Measurements from ENCODE around the gene MYO5B.

The MYO5B gene

GRCh38 chr18:49853436-49853835 is 341.5 kb downstream of the MYO5B start:
- Histone ChIP-seq H3K4me3 (no peak overlapping the region), H3K27ac (no peak overlapping the region)

- H3K4me3 ChIP-seq: no peak overlapping the region
- no peak overlapping the region for H3K27ac ChIP-seq
Measured at GRCh38 chr18:49853011-49853410, 341.9 kb downstream of the MYO5B start.

GRCh38 chr18:49851624-49852023 is 343.3 kb downstream of the MYO5B start:
- Histone ChIP-seq H3K4me3 (no peak overlapping the region), H3K27ac (no peak overlapping the region)

DNA sequence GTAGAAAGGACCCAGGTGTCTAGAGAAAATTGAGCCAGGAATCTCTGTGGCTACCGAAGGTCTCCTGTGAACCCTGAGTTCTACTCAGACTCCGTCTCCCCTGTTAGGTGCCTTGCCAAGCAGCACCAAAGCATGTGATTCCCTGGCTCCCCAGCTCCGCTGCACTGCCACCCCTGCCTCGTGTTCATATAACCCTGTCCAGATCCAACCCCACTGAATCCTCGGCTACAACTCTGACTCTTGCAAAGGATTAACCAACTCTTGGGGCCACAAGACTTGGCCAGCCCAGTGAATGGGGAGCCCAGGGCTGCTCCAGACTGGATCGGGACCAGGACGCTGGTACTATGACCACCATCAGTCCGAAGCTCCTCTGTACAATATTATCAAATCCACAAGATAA is 344.3 kb downstream of the MYO5B start:
- H3K27ac ChIP-seq: no peak overlapping the region
- H3K4me3 ChIP-seq: no peak overlapping the region

DNA sequence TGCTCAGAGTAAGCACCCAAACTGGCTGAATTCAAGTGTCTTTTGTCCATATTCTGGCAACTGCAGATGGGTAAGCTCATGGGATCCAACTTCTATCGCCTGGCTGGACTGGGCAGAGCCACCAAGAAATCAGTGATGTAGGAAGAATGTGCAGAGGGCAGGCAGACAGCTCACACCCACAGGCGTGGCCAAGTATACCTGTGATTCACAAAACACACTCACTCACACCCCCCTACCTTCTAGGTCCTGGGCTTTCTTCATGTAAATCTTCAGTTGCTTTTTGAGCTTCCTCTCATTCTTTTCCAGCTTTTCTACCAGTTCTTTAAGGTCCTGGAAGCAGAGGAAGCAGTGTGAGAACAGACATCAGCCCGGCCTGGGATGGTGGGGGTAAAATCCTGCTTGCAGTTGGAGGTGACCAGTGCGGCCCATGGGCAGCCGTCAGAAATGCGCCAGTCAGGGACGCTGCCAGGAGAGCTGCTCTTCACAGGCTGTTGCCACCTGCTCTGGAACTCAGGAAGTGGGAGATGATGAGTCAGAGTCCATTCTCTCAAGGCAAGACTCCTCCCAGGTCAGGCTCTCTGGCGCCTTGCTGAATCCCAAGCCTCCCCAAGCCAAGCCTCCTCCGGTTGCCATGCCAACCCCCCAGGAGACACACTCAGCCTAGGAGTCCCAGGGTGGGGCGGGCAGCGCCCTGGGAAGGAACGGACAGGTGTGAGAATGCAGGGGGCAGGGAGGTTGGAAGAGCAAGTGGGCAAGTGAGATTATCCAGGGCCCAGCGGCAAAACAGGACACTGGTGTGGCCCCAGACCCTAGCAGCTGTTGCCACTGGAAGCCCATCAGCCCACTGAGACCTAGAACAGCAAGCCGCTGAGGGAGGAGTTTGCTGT is 345.4 kb downstream of the MYO5B start:
- H3K4me3 ChIP-seq: no peak overlapping the region
- peak overlapping the region in 1 of 21 experiments; percentile 32 for H3K27ac ChIP-seq

DNA sequence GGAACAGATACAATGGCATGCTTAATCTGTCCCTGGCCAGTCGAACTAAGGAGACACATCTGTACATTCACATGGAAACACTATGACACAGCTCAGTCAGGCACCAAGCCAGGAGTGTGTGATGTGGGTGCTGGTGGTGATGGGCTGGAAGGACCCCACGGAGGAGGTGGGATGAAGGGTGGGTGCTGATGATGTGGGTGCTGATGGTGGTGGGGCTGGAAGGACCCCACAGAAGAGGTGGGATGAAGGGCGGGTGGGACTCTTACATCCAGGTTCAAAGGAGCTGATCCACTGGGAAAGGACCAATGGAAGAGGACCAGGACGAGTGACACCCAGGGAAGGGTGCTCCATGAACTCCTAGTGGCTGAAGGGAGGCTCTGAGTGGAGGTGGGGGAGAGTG is 346.8 kb downstream of the MYO5B start:
- no peak overlapping the region for H3K4me3 ChIP-seq
- no peak overlapping the region for H3K27ac ChIP-seq

DNA sequence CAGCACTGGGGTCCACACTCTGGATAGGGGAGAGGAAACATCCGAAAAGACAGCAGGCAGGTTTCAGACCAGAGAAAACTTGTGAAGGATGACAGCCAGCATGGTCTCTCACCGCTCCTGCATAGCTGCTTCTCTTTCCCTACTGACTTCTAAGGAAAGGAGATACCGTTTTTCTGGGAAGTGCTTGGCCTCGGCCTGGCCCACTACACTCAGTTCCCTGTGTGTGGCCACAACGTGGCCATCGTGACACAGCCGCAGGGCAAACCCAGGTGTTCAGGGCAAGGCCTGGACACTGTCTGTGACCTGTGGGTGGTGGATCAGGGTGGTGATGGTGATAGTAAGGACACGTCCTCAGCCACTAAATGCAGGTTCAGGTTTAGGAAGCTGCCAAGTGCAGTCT is 347.4 kb downstream of the MYO5B start:
- Histone ChIP-seq H3K4me3 (no peak overlapping the region), H3K27ac (no peak overlapping the region)

DNA sequence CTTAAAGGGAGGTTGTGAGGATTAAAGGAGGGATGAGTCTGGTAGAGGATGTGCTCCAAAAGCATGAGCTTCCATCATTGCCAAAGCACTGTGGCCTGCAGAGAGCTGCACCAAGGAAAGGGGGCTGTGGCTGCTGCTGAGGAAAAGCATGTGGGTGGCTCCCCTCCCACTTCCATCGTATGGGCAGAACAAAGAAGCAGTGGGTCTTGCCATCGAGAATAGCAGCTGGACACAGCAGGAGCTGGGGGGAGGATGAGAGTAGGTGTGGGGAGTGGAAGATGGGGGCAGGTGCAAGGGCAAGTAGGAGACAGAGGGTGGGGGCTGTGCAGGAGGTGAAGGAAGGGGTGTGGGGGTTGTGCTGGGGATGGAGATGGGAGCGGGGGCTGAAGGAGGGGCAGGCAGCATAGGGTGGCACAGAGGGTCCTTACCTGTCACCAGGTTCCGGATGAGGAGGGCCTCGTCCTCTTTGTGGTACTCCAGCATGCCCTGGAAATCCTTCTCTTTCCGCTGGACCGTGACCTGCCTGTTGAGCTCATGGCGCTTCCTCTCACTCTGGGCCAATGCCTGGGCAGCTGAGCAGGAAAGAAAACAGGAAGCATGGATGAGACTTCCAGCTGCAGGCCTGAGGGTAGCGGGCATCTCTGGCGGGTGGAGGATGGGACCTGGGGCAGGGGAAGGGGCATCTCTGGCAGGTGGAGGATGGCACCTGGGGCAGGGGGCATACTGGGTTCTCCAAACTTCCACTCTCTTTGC is 348.1 kb downstream of the MYO5B start:
- no peak overlapping the region for H3K27ac ChIP-seq
- H3K4me3 ChIP-seq: no peak overlapping the region

DNA sequence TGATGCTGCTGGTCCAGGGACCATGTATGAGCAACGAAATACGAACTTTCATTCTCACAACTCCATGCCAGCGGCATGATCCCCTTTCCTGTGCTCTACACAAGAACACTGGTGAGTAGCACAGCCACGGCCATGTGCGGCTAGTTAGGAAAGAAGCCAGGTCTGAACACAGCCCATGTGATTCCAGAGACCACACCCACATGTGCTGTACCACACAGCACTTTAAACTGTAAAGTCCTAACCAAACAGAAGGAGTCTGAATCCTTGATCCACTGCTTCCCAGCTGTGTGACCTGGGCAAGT is 348.6 kb downstream of the MYO5B start:
- Histone ChIP-seq H3K27ac (no peak overlapping the region), H3K4me3 (no peak overlapping the region)

GRCh38 chr18:49845629-49846360 is 349.2 kb downstream of the MYO5B start:
- Histone ChIP-seq H3K27ac (no peak overlapping the region), H3K4me3 (no peak overlapping the region)

DNA sequence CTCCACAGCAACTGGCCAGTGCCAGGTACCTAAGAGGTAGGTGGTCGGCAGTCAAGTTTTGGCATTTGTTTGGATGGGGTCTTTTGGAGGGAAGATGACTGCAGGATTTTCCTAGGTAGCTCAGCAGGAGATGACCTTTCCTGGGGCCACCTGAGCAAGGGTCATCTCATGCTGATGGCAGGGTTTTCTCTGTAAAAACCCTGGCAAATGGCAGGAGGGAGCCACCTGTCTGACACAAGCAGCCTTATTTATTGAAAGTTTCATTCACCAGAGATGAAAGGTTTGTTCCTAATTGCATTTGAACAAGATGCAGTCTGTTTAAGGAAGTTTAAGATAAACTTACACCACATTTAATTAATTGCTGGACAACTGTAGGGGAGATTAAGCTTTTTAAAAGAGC is 350.0 kb downstream of the MYO5B start:
- no peak overlapping the region for H3K4me3 ChIP-seq

GRCh38 chr18:49843778-49844625 is 350.9 kb downstream of the MYO5B start:
- H3K27ac ChIP-seq: no peak overlapping the region
- no peak overlapping the region for H3K4me3 ChIP-seq

More for the DNA sequence above, 350.0 kb downstream of the MYO5B start:
- H3K27ac ChIP-seq: no peak overlapping the region

DNA sequence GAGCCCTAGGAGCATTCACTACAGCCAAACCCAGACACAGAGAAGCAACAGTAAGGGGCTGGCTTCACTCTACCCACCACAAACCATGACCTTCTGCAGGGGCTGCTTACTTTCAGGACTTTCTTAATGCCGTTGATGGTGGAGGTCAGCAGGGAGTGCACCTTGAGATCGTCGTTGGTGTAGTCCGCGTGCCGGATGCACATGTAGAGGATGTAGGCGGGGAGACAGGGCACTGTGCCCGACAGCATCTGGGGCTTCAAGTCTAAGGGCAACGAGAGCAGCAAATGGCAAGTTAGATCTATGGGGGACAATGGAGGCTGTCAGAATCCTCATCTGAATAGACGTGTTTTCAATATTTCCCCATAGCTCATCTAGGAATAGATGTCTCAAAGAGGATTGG is 351.8 kb downstream of the MYO5B start:
- no peak overlapping the region for H3K27ac ChIP-seq
- H3K4me3 ChIP-seq: no peak overlapping the region

DNA sequence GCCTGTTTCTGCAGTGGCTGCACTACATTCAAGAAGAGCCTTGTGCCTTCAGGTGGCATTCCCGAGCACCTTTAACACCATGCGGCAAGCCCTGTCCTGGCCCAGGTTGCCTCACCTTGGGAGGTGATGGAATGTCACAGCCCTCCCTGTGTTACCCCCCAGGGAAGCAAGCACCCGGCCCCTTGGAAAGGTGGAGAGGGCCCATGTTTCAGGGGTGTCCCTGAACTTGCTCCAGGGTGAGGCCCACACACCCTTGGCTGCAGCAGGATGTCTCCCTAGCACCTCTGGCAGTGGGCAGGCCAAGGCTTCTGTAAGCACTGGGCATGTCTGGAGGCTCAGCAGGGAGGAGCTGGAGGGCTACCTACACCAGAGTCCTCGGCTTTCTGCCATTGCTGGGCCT is 352.3 kb downstream of the MYO5B start:
- H3K4me3 ChIP-seq: no peak overlapping the region
- no peak overlapping the region for H3K27ac ChIP-seq

DNA sequence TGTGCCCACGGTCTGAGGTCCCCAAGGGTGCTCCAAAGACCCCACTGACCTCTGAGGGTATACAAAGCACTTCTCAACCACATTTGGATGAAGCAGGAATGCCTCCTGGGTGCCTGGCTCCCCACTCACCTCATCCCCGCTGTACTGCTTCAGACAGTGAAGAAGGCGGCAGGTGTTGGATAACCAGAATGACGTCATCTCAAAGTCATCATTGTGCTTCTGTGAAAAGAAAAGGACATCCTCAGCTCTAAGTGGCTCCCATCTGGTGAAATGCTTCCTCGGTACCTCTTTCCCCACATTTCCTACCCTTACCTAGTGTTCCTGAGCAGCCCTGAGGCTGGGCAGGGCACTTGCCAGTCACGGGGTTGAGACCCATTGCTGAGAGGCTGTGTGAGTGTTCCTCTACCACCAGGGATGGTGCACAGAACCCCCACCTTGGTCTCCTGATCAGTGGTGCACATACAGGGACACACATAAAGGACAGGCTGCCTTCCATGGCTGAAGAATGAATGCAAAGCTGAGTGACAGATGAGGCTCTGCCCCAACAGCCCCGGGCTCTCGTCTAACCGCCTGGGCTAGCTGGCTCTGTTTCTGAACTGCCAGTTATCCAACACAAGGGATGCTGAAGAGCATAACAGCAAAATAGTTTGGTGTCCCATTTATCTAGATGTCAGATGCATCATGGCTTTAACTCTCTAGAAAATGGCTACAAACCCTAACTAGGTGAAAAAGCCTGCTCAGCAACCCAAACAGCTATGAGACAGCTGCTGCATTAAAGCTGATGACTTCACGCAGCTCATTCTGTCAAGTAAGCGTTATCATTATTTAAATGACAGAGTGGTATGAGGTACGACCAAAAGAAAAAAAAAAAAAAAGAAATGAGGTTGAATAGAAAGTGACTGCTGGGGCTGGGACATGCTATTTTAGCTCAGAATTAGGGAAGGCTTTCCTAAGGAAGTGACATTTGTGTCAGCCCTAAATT is 353.4 kb downstream of the MYO5B start:
- no peak overlapping the region for H3K4me3 ChIP-seq
- no peak overlapping the region for H3K27ac ChIP-seq

GRCh38 chr18:49839012-49839411 is 355.9 kb downstream of the MYO5B start:
- Histone ChIP-seq H3K4me3 (no peak overlapping the region), H3K27ac (no peak overlapping the region)

DNA sequence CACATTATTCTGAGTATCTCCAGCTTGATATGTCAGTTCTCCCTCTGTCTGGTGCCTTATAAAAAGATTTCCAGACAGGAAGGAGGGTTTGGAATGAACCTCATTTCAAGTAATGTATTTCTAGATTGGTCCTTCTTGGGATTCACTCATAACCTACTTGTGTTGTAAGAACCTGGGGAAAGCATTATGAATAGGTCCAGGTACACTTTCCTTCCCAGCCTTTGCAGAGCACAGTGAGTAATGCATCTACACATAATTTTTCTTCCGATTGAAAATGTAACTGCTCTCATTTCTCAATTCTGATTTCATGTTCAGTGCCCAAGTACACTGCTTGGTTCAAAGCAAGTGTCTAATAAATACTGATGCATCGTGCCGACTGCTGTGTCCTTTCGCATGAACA is 356.6 kb downstream of the MYO5B start:
- H3K4me3 ChIP-seq: no peak overlapping the region
- no peak overlapping the region for H3K27ac ChIP-seq

DNA sequence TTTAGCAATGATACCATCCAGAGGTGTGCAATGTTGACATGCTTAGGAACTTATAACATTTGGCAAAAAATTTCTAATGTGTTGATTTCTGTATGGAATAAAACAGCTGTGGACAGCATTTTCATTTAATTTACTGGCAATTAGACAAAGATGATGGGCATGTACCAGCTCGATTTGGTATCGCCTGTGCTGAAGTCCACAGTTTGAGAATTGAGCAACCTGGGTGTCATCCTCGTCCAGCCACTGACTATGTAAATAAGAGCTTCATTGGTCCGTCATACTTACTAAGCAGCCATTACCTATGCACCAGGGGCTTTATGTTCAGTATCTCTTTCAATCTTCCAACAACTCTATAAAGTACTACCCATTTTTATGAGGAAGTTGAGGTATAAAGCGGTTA is 357.1 kb downstream of the MYO5B start:
- H3K4me3 ChIP-seq: no peak overlapping the region
- no peak overlapping the region for H3K27ac ChIP-seq
